PFSK-1 (cell line): ENCODE measurements around the gene SEMA6A.

Experiments used
- POLR2AphosphoS5 ChIP-seq: IDR thresholded peaks from 2 replicates; pipeline ENCODE4 v1.6.1; 2012; ENCODE audit warnings: low read depth, mild to moderate bottlenecking, control low read depth, low read length, moderate library complexity
- REST ChIP-seq, 2 experiments: IDR thresholded peaks; 2 replicates each; pipeline versions ENCODE4 v1.6.1 to v1.8.0; 2011 to 2012; ENCODE audit warnings: low read depth in 2 of 2, low read length in 2 of 2, control low read depth in 1 of 2, inconsistent platforms in 1 of 2, mild to moderate bottlenecking in 1 of 2, moderate library complexity in 1 of 2; ENCODE audit not compliant: insufficient read depth in 1 of 2
- TAF1 ChIP-seq: IDR thresholded peaks from 2 replicates; pipeline ENCODE4 v1.6.1; 2012; ENCODE audit warnings: low read length, control low read depth, borderline replicate concordance; ENCODE audit not compliant: insufficient read depth

DNA sequence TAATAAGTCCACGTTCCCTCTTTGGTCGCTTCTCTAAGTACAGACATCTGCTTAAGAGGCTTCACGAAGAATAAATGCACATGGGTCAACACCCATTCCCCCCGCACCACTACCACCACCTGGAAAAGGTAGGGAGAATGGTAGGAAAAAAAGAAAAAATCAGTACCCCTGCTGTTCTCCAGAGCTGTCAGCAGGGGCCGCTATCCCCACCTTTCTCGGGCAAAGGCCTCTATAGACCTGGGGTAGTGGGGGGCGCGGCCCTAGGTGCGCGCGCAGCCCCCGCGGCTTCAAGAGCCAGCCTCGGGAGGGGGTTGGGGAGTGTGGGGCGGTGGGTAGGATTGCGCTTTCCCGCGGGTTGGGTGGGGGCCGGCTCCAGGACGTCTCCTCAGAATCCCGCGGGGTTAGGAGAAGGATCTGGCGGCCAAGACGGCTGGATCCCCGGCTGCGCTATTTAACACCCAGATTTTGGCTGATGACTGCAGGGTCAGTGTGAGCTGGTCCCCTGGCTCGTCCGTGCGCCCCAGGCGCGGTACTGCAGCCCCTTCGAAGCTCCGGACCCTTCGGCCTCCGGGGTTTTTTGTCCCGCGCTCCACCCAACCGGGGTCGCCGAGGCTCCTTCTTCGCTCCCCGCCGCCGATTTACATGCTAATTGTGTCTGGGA lies 1.6 kb upstream of the SEMA6A start:
- TF ChIP-seq REST (IDR thresholded peaks at IDR 0.05; ENCODE audit: insufficient read depth in 1 of 2, low read depth in 2 of 2, low read length in 2 of 2) (no peak), POLR2AphosphoS5 (no peak), TAF1 (no peak)
